Colonic mucosa (tissue), 2 donors: Measurements from ENCODE around the gene CST8. TPM values are rescaled to one million over a fixed set of nuclear protein-coding genes. Genes with fewer than 3 reads are reported as not detected.

Experiments
- total RNA-seq, 2 donors: library from RNA; stranded (reverse); fragmentation: NEBNext Ultra II Directional in 1 of 2; extraction: Animal tissue kit (Norgen Biotek cat#: 25700) in 1 of 2; gene quantifications; one replicate each; pipeline ENCODE4 v1.2.1, GENCODE V29; 2021
- donor health status: DM: no; HTN: no; CAD: no.
- donor health status: DM: no; HTN: no; CAD: no.

The CST8 gene
- total RNA-seq, 2 donors from 2014 or later: not detected

Other genes starting within 250 kb of the CST8 start
- gene NXT1, start 140.3 kb upstream of the CST8 start, total RNA-seq: 10 to 100 TPM; 12.4 to 16.6 TPM
- gene GZF1, start 128.9 kb upstream of the CST8 start, total RNA-seq: 1 to 10 TPM; 8.5 to 9.6 TPM
- 1 to 10 TPM; 7.5 to 8.4 TPM for gene NAPB, start 69.6 kb upstream of the CST8 start, total RNA-seq
- not detected for gene CSTL1, start 51.4 kb upstream of the CST8 start, total RNA-seq
- not detected for gene CST11, start 38.2 kb upstream of the CST8 start, total RNA-seq
- gene CST9L, start 77.4 kb downstream of the CST8 start, total RNA-seq: not detected
- gene CST9, start 114.8 kb downstream of the CST8 start, total RNA-seq: not detected
- 100 to 1,000 TPM; 606 to 666 TPM for gene CST3, start 146.8 kb downstream of the CST8 start, total RNA-seq
- not detected for gene CST4, start 197.9 kb downstream of the CST8 start, total RNA-seq